NCI-H1105 (cell line): Measurements from ENCODE around the gene ARL5B.
"Not testable (repeated sequence)": the region's sequence is repeated elsewhere in the genome, so short reads cannot be mapped to it uniquely, and the experiment has no call there.

Experiments used
- DNase-seq: peaks from one replicate; lab custom pipeline; 2025; lab: John Stamatoyannopoulos, UW

ARL5B gene, protein sequence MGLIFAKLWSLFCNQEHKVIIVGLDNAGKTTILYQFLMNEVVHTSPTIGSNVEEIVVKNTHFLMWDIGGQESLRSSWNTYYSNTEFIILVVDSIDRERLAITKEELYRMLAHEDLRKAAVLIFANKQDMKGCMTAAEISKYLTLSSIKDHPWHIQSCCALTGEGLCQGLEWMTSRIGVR

GRCh38 chr10:18659125-18659818, at the start of gene ARL5B:
ARL5B (plus strand) TSS chr10:18659431; CDS start chr10:18659638, 207 bp downstream.
- peak; percentile 87 for DNase-seq

GRCh38 chr10:18610517-18610916, 48.7 kb upstream of the ARL5B start:
- DNase-seq, result no peak

- DNase-seq, result no peak
Measured at GRCh38 chr10:18611168-18611567, 48.1 kb upstream of the ARL5B start.

DNA sequence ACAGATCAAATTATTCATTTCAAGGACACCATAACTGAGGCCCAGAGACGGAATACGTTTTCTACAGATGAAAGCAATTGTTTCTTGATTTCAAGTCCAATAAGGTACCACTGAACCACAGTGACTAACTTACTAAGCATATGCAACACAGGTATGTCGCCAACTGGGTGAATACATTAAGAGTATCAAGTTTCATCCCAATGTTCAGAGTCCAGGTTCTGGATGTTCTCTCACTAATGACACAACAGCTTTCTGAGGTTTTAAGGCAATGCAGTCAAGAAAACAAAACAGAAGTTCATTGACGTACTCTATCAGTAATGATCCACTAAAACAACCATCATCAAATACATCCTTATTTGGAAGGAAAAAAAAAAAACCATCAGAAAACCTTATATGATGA, 43.6 kb upstream of the ARL5B start:
- no peak for DNase-seq

GRCh38 chr10:18616337-18616736, 42.9 kb upstream of the ARL5B start:
- DNase-seq, result no peak

- peak; percentile 75 for DNase-seq
Measured at GRCh38 chr10:18619016-18619415, 40.2 kb upstream of the ARL5B start.

DNA sequence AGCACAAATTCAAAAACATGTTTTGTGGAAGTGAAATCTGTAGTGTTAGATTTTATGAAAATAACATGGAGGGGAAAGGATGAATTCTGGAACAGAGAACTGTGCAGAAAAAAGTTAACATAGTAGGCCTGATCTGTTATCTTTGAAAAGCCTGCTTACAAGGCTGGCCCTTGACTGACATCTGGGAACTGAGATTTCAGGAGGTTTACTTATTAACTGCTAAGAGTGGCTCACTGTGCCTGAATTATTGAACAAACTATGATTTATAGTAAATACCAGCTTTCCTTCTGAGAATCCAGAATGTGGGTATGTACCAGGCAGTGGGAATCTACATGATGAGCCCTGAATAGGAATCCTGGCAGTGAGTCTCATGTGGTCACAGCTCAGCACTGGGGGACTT, 38.4 kb upstream of the ARL5B start:
- no peak for DNase-seq

DNA sequence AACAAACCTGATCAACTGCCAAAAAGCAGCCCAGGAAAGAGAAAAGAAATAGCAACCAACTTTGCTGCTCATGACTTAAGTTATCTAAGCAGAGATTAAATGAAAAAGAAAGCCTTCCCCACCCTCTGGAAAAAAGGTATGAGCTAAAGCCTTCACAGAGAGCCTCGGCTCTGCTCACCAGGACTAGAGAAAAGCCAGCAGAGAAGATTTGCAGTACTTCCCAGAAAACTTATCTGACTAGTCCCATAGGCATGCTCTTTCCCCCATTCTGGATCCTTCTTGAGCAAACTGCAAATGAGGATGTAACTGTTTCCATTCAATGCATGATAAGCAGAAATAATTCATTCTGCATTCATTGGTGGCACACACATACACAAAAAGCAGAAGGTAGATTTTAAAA, 35.6 kb upstream of the ARL5B start:
- not testable (repeated sequence) for DNase-seq

GRCh38 chr10:18625886-18626285, 33.3 kb upstream of the ARL5B start:
- DNase-seq, result no peak

- peak; percentile 56 for DNase-seq
Measured at GRCh38 chr10:18627452-18628018, 31.7 kb upstream of the ARL5B start.

DNA sequence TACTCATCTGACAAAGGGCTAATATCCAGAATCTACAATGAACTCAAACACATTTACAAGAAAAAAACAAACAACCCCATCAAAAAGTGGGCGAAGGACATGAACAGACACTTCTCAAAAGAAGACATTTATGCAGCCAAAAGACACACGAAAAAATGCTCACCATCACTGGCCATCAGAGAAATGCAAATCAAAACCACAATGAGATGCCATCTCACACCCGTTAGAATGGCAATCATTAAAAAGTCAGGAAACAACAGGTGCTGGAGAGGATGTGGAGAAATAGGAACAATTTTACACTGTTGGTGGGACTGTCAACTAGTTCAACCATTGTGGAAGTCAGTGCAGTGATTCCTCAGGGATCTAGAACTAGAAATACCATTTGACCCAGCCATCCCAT, 26.7 kb upstream of the ARL5B start:
- DNase-seq, result not testable (repeated sequence)

- DNase-seq, result no peak
Measured at GRCh38 chr10:18635995-18636394, 23.2 kb upstream of the ARL5B start.

DNA sequence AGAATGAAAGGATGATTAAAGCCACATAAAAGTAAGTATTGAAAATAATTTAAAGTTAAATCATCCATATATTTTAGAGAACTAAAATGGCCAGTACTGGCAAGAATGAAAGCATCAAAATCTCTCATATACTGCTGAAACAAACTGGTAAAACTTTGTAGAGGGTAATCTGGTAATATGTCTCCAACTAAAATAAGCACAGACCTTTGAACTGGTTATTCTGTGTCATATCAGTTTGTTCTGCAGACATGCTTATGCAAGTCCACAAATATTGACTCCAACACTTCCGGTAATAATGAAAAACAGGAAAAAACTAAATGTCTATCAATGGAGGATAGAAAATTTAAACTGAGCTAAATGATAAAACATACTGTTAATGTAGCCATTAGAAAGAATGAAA, 21.8 kb upstream of the ARL5B start:
- not testable (repeated sequence) for DNase-seq

DNA sequence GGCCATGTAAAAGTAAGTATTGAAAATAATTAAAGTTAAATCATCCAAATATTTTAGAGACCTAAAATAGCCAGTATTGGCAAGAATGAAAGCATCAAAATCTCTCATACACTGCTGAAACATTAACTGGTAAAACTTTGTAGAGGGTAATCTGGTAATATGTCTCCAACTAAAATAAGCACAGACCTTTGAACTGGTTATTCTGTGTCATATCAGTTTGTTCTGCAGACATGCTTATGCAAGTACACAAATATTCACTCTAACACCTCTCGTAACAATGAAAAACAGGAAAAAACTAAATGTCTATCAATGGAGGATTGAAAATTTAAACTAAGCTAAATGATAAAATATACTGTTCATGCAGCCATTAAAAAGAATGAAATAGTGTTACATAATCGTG, 19.5 kb upstream of the ARL5B start:
- DNase-seq, result not testable (repeated sequence)

- DNase-seq, result no peak
Measured at GRCh38 chr10:18647151-18647550, 12.1 kb upstream of the ARL5B start.

DNA sequence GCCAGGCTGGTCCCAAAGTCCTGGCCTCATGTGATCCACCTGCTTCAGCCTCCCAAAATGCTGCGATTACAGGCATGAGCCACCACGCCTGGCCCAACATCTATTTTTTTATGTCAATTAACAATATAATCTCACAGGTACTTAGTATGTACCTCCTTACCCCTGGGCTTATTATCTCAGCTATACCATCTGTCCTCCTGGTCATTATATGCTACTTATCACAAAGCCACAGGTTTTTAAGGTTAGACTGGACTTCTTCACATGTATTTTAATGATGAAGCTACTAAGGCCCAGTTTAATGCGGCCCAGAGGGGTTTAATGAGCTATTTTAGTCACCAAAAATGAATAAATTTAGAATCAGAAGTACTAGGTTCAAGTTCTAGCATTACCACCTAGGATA, 11.3 kb upstream of the ARL5B start:
- no peak for DNase-seq

GRCh38 chr10:18649364-18649959, 9.8 kb upstream of the ARL5B start:
- no peak for DNase-seq

GRCh38 chr10:18650404-18650997, 8.7 kb upstream of the ARL5B start:
- DNase-seq, result no peak

DNA sequence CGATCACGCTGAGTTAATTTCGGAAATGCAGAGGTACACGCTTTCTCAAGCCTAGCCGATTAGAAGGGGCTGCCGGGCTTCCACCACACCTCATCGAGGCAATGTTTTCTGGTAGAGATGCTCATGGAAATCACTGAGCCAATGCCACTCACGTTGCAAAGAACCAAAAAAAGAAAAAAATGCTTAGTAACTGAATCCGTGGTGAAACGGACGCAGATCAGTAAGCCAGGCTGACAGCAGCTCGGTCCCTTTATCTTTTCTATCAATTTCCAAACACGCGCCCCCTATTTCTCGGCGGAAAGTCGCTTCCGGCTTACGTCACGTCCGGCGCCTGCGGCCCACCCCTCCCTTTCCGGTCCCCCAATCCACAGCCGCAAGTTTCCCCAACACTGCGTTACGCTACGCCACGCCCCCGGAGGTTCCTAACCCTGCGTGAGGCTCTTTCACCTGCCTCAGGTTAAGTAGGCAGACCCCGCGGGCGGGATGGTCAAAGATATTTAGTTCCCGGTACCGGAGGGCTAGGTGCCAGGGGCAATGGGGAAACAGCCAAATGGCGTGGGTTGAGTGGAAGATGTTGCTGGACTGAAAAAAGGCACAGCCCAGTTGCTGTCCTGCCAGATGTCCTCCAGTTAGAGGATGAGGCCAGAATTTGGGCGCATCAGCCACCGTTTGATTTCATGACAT, 7.8 kb upstream of the ARL5B start, which contains the start of gene NSUN6:
NSUN6 (minus strand) TSS at position 264 of the 684 bp plus-strand sequence. CDS start 384 bp downstream, outside the sequence.
- DNase-seq, result peak; percentile 72

- DNase-seq, result no peak
Measured at GRCh38 chr10:18653112-18653511, 6.1 kb upstream of the ARL5B start.

DNA sequence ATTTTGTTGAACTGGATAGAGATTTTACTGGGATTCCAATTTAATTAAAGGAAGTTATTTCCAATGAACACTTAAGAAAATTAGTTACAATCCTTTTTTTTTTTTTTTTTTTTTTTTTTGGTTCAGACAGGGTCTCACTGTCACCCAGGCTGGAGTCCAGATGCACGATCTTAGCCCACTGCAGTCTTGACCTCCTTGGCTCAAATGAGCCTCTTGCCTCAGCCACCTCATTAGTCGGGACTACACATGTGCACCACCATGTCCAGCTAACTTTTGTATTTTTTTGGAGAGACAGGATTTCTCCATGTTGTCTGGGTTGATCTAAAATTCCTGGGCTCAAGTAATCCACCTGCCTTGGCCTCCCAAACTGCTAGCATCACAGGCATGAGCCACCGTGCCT, 2.5 kb upstream of the ARL5B start:
- DNase-seq, result no peak
